Activated CD4-positive, alpha-beta memory T cell treated with anti-CD3 and anti-CD28 coated beads for 36 hours (primary cell): ENCODE measurements around the gene SPATA4. TPM values are rescaled to one million over a fixed set of nuclear protein-coding genes. Genes with fewer than 3 reads are reported as not detected.
"Not testable (repeated sequence)": the region's sequence is repeated elsewhere in the genome, so short reads cannot be mapped to it uniquely, and the experiment has no call there.

ENCODE experiments used
- CTCF ChIA-PET: fragments of 350-600 bp; sonication (Branson Sonifier 250); formaldehyde crosslinking; loops from one replicate; lab custom pipeline; 2021; ENCODE audit warnings: antibody characterized with exemption, inconsistent platforms; lab: Charles Lee
- POLR2A ChIA-PET: fragments of 350-600 bp; sonication (Branson Sonifier 250); formaldehyde crosslinking; loops from one replicate; lab custom pipeline; 2021; ENCODE audit warnings: antibody characterized with exemption; lab: Charles Lee
- DNase-seq: peaks from one replicate; pipeline ENCODE4 v3.0.0-alpha.2; 2020
- H3K27ac Mint-ChIP-seq: one replicate; pipeline ENCODE4 v1.8.0; 2021; ENCODE audit warnings: mixed read lengths
- H3K27me3 Mint-ChIP-seq: one replicate; pipeline ENCODE4 v1.8.0; 2021; ENCODE audit warnings: mixed read lengths
- H3K36me3 Mint-ChIP-seq: one replicate; pipeline ENCODE4 v1.8.0; 2021; ENCODE audit warnings: mixed read lengths
- H3K4me1 Mint-ChIP-seq: one replicate; pipeline ENCODE4 v1.8.0; 2021; ENCODE audit warnings: low read depth, mixed read lengths
- H3K4me3 Mint-ChIP-seq: one replicate; pipeline ENCODE4 v1.8.0; 2021; ENCODE audit warnings: mild to moderate bottlenecking, mixed read lengths
- H3K9me3 Mint-ChIP-seq: one replicate; pipeline ENCODE4 v1.8.0; 2021; ENCODE audit warnings: mixed read lengths
- intact Hi-C: fragments of 100-400 bp; cut with micrococcal nuclease; formaldehyde crosslinking; loops from one replicate; pipeline ENCODE4 v1.15.1; 2023
- total RNA-seq, 2 experiments: library from RNA; stranded (reverse); gene quantifications; one replicate each; pipeline ENCODE4 v1.2.3, GENCODE V29; 2021

The SPATA4 gene
- total RNA-seq, 2 experiments from 2014 or later = not detected

- H3K36me3 Mint-ChIP-seq = not testable (repeated sequence)
Measured at GRCh38 chr4:176212351-176212750, 17.0 kb upstream of the SPATA4 start.

GRCh38 chr4:176210579-176211296 is 15.4 kb upstream of the SPATA4 start:
- intact Hi-C loops = no loop called here
- Mint-ChIP-seq H3K9me3 (peaks cover 4% of the 10 kb centered on the region), H3K27ac (no peak overlapping the region), H3K27me3 (peaks cover 29% of the 10 kb centered on the region), H3K4me3 (no peak overlapping the region), H3K36me3 (no peaks in the 10 kb centered on the region), H3K4me1 (no peaks in the 10 kb centered on the region)
- DNase-seq = no peak
- ChIA-PET POLR2A (no interaction called here), CTCF (interaction anchor here (1.1 kb wide), 1 partner anchor 73 kb away, joined by 4 read pairs; no protein-coding TSS in a partner anchor)

More at GRCh38 chr4:176212351-176212750, 17.0 kb upstream of the SPATA4 start:
- H3K4me1 Mint-ChIP-seq, POLR2A ChIA-PET, H3K4me3 Mint-ChIP-seq, H3K27ac Mint-ChIP-seq, CTCF ChIA-PET, H3K9me3 Mint-ChIP-seq, intact Hi-C loops, DNase-seq: not testable (repeated sequence)
- peaks cover 20% of the 10 kb centered on the region for H3K27me3 Mint-ChIP-seq

DNA sequence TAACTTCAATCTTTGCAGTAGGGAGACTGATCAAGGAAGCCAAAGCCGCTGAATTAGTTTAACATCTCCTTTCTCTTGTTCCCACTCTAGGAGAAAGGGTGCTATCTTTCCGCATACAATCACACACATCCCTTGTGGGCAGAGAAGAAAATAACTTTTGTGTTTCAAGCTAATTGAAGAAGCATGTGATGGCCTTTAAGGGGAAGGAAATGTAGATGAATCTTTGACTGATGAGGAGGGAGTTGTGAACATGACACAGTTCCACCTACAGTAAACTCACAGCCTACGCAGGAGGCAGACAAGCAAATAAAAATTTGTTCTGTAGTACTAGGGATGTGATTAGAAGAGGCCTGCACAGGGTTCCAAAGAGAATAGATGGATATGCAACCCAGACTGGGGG is 14.7 kb upstream of the SPATA4 start:
- H3K27ac Mint-ChIP-seq = no peak overlapping the region
- H3K4me3 Mint-ChIP-seq = no peak overlapping the region
- intact Hi-C loops = no loop called here
- DNase-seq = no peak
- H3K36me3 Mint-ChIP-seq = no peaks in the 10 kb centered on the region
- ChIA-PET CTCF (interaction anchor here (1.1 kb wide), 1 partner anchor 74 kb away, joined by 4 read pairs; no protein-coding TSS in a partner anchor), POLR2A (no interaction called here)
- peaks cover 4% of the 10 kb centered on the region for H3K9me3 Mint-ChIP-seq
- H3K27me3 Mint-ChIP-seq = peaks cover 29% of the 10 kb centered on the region
- H3K4me1 Mint-ChIP-seq = no peaks in the 10 kb centered on the region

GRCh38 chr4:176209535-176209934 is 14.2 kb upstream of the SPATA4 start:
- H3K27me3 Mint-ChIP-seq = peaks cover 29% of the 10 kb centered on the region
- H3K36me3 Mint-ChIP-seq = no peaks in the 10 kb centered on the region
- no peak overlapping the region for H3K4me3 Mint-ChIP-seq
- ChIA-PET CTCF (no interaction called here), POLR2A (no interaction called here)
- H3K27ac Mint-ChIP-seq = no peak overlapping the region
- intact Hi-C loops = no loop called here
- H3K9me3 Mint-ChIP-seq = peaks cover 4% of the 10 kb centered on the region
- DNase-seq = no peak
- no peaks in the 10 kb centered on the region for H3K4me1 Mint-ChIP-seq

- H3K4me1 Mint-ChIP-seq = no peaks in the 10 kb centered on the region
Measured at GRCh38 chr4:176207839-176208238, 12.5 kb upstream of the SPATA4 start.

GRCh38 chr4:176205299-176205698 is 9.9 kb upstream of the SPATA4 start:
- Mint-ChIP-seq H3K4me1 (no peaks in the 10 kb centered on the region), H3K36me3 (no peaks in the 10 kb centered on the region), H3K4me3 (no peak overlapping the region), H3K27ac (no peak overlapping the region), H3K27me3 (peaks cover 28% of the 10 kb centered on the region), H3K9me3 (no peaks in the 10 kb centered on the region)
- POLR2A ChIA-PET = no interaction called here
- DNase-seq = no peak
- intact Hi-C loops = no loop called here
- CTCF ChIA-PET = no interaction called here

More at GRCh38 chr4:176207839-176208238, 12.5 kb upstream of the SPATA4 start:
- H3K36me3 Mint-ChIP-seq = no peaks in the 10 kb centered on the region
- H3K4me3 Mint-ChIP-seq = no peak overlapping the region
- CTCF ChIA-PET = interaction anchor here (0.7 kb wide), 1 partner anchor 9 kb away, joined by 6 read pairs; no protein-coding TSS in a partner anchor
- H3K27ac Mint-ChIP-seq = no peak overlapping the region
- H3K9me3 Mint-ChIP-seq = peaks cover 4% of the 10 kb centered on the region
- H3K27me3 Mint-ChIP-seq = peaks cover 31% of the 10 kb centered on the region
- intact Hi-C loops = no loop called here
- DNase-seq = no peak
- POLR2A ChIA-PET = interaction anchor here (0.6 kb wide), 1 partner anchor 80 kb away, joined by 4 read pairs; no protein-coding TSS in a partner anchor

GRCh38 chr4:176198316-176198903 is 3.0 kb upstream of the SPATA4 start:
- DNase-seq = no peak
- POLR2A ChIA-PET = no interaction called here
- H3K36me3 Mint-ChIP-seq = peaks cover 1% of the 10 kb centered on the region
- no peak overlapping the region for H3K4me3 Mint-ChIP-seq
- CTCF ChIA-PET = interaction anchor here (0.5 kb wide), 1 partner anchor 10 kb away, joined by 6 read pairs; no protein-coding TSS in a partner anchor
- H3K27ac Mint-ChIP-seq = no peak overlapping the region
- intact Hi-C loops = no loop called here
- peaks cover 24% of the 10 kb centered on the region for H3K4me1 Mint-ChIP-seq
- peaks cover 11% of the 10 kb centered on the region for H3K27me3 Mint-ChIP-seq
- no peaks in the 10 kb centered on the region for H3K9me3 Mint-ChIP-seq

DNA sequence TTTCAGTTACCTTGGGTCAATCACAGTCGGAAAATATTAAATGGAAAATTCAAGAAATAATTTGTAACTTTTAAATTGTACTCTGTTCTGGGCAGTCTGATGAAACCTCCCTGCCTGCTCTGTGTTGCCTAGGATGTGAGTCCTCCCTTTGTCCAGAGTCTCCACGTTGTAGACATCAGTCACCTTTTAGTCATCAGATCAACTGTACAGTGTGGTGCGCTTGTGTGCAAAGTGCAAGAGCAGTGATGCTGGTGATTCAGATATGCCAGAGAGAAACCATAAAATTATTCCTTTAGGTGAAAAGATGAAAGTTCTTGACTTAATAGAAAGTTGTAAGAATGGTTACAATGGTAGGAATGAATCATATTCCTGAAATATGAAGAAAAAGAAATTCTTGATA is 1.4 kb downstream of the SPATA4 start:
- peaks cover 37% of the 10 kb centered on the region for H3K27me3 Mint-ChIP-seq
- POLR2A ChIA-PET = no interaction called here
- CTCF ChIA-PET = no interaction called here
- peaks cover 1% of the 10 kb centered on the region for H3K36me3 Mint-ChIP-seq
- H3K4me3 Mint-ChIP-seq = no peak overlapping the region
- H3K4me1 Mint-ChIP-seq = peaks cover 28% of the 10 kb centered on the region
- peak overlapping the region; percentile 33 for H3K27ac Mint-ChIP-seq
- intact Hi-C loops = loop anchor here (1.0 to 2.0 kb wide), 5 partner anchors 70 to 1249 kb away; partner anchors contain the start of genes AGA, NEIL3 and WDR17
- peak; percentile 66 for DNase-seq
- no peaks in the 10 kb centered on the region for H3K9me3 Mint-ChIP-seq

DNA sequence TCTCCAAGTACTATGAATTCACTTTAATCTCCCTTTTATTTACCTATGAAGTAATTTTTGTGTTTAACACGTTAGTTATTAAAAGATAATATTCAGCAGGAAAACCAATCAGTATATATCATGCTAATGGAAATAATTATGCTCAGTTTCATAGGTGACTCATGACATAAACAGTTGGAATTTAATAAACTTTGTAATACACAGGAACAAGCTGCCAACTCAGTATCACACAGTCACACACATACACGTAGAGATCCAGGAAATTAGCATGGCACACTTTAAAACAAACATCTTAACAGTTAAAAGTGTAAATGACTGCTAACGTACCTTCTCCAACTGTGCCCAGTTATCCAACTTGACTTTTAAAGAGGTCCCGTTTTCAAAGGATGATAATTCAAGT is 2.3 kb downstream of the SPATA4 start:
- Mint-ChIP-seq H3K36me3 (peaks cover 1% of the 10 kb centered on the region), H3K4me3 (no peak overlapping the region), H3K27me3 (peaks cover 41% of the 10 kb centered on the region), H3K4me1 (peaks cover 28% of the 10 kb centered on the region), H3K9me3 (no peaks in the 10 kb centered on the region), H3K27ac (no peak overlapping the region)
- ChIA-PET CTCF (no interaction called here), POLR2A (no interaction called here)
- intact Hi-C loops = no loop called here
- DNase-seq = no peak

DNA sequence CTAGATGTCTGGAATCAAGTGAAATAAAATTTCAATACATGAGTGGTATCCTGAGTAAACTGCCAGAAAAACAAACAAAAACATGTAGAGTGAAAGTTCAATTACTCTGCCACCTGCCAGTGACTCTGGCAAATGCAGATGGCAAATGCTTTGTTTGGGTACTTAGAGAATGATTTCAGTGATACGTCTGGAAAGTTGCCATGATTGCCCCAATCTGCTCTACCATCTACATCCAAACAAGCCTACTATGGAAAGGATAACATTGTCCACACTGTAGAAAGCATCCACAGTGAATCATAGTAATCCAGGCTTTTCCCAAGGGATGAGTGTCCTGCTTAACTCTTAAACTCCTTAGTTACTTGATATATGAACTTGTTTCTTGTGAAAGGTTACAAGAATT is 3.4 kb downstream of the SPATA4 start:
- no peak overlapping the region for H3K27ac Mint-ChIP-seq
- peaks cover 1% of the 10 kb centered on the region for H3K36me3 Mint-ChIP-seq
- H3K4me1 Mint-ChIP-seq = peaks cover 31% of the 10 kb centered on the region
- H3K4me3 Mint-ChIP-seq = no peak overlapping the region
- intact Hi-C loops = no loop called here
- ChIA-PET POLR2A (no interaction called here), CTCF (no interaction called here)
- DNase-seq = no peak
- peaks cover 37% of the 10 kb centered on the region for H3K27me3 Mint-ChIP-seq
- H3K9me3 Mint-ChIP-seq = no peaks in the 10 kb centered on the region

DNA sequence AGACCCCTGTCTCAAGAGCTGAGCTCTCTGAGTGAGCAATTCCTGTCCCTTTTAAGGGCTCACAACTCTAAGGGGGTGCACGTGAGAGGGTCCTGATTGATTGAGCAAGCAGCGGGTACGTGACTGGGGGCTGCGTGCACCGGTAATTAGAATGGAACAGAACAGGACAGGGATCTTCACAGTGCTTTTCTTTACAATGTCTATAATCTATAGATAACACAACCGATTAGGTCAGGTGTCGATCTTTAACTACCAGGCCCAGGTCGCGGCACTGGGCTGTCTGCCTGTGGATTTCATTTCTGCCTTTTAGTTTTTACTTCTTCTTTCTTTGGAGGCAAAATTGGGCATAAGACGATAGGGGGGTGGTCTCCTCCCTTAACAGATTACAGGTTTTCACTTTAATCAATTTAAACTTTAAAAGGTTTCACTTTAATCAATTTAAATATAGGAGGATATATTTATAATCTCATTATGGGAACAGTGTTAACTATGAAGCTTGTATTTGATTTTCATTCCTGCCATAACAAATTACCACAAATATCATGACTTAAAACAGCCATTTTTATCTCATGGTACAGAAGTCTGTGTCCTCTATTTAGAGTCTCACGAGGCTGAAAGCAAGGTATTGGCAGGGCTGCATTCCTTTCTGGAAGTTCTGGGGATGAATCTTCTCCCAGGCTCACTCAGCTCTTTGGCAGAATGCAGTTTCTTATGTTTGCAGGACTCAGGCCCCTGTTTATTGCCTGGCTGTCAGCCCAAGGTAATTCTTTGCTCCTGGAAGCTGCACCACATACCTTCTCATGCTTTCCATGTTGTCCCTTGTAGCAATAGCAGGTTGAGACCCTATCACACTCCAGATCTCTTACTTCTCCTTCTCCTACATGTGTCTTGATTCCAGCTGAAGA is 5.2 kb downstream of the SPATA4 start:
- Mint-ChIP-seq H3K27me3 (peaks cover 41% of the 10 kb centered on the region), H3K9me3 (no peaks in the 10 kb centered on the region), H3K4me1 (peaks cover 30% of the 10 kb centered on the region), H3K4me3 (no peak overlapping the region), H3K27ac (no peak overlapping the region), H3K36me3 (no peaks in the 10 kb centered on the region)
- intact Hi-C loops = no loop called here
- ChIA-PET POLR2A (no interaction called here), CTCF (no interaction called here)
- DNase-seq = no peak

DNA sequence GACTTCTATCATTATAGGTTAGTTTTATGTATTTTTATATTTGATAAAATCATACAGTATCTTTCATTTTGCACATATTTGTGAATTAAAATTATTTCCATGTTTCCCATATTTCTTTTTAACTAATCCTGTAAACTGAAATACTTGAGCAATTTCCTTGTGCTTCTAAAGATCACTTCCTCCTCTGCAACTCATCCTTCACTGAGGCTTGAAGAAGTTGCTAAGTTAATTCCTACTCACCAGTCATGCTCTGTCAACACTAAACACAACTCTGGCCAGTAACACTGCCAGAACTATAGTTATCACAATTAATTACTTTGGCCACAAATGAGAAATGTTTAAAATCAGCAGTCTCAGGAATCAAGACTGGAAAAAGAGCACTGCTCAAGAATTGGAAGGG is 6.7 kb downstream of the SPATA4 start:
- Mint-ChIP-seq H3K9me3 (no peaks in the 10 kb centered on the region), H3K4me3 (no peak overlapping the region), H3K4me1 (peaks cover 17% of the 10 kb centered on the region), H3K36me3 (no peaks in the 10 kb centered on the region), H3K27me3 (peaks cover 46% of the 10 kb centered on the region), H3K27ac (no peak overlapping the region)
- POLR2A ChIA-PET = no interaction called here
- CTCF ChIA-PET = no interaction called here
- no peak for DNase-seq
- intact Hi-C loops = no loop called here
